HG03139 (cell line): ENCODE data around the gene PLCXD3.
"Not testable (repeated sequence)": the region's sequence is repeated elsewhere in the genome, so short reads cannot be mapped to it uniquely, and the experiment has no call there.

ENCODE experiments used
- ATAC-seq: cut with Tn5 transposase; IDR thresholded peaks from one replicate; pipeline ENCODE4 v1.9.1; 2021; ENCODE audit not compliant: unreplicated experiment

Gene PLCXD3

GRCh38 chr5:41493490-41494126, 16.8 kb downstream of the PLCXD3 start:
- not testable (repeated sequence) for ATAC-seq

GRCh38 chr5:41485533-41485932, 24.9 kb downstream of the PLCXD3 start:
- no peak for ATAC-seq

- no peak for ATAC-seq
These were observed 27.7 kb downstream of the PLCXD3 start for GRCh38 chr5:41482715-41483114.

GRCh38 chr5:41482173-41482572, 28.2 kb downstream of the PLCXD3 start:
- no peak for ATAC-seq

- ATAC-seq: not testable (repeated sequence)
These were observed 38.7 kb downstream of the PLCXD3 start for GRCh38 chr5:41471571-41472208.

- no peak for ATAC-seq
These were observed 44.8 kb downstream of the PLCXD3 start for GRCh38 chr5:41465493-41466171.

- no peak for ATAC-seq
These were observed 50.8 kb downstream of the PLCXD3 start for GRCh38 chr5:41459557-41459956.

- ATAC-seq: no peak
These were observed 53.3 kb downstream of the PLCXD3 start for GRCh38 chr5:41457094-41457493.

- no peak for ATAC-seq
These were observed 57.9 kb downstream of the PLCXD3 start for GRCh38 chr5:41452506-41452905.

GRCh38 chr5:41447650-41448510, 62.5 kb downstream of the PLCXD3 start:
- ATAC-seq: no peak

GRCh38 chr5:41445937-41446563, 64.4 kb downstream of the PLCXD3 start:
- no peak for ATAC-seq

GRCh38 chr5:41435276-41435675, 75.1 kb downstream of the PLCXD3 start:
- no peak for ATAC-seq

- no peak for ATAC-seq
These were observed 76.7 kb downstream of the PLCXD3 start for GRCh38 chr5:41433552-41434181.

- no peak for ATAC-seq
These were observed 77.7 kb downstream of the PLCXD3 start for GRCh38 chr5:41432481-41433253.

- no peak for ATAC-seq
These were observed 82.9 kb downstream of the PLCXD3 start for GRCh38 chr5:41427505-41427904.

- no peak for ATAC-seq
These were observed 84.7 kb downstream of the PLCXD3 start for GRCh38 chr5:41425736-41426135.

- no peak for ATAC-seq
These were observed 89.8 kb downstream of the PLCXD3 start for GRCh38 chr5:41420492-41421067.

- ATAC-seq: no peak
These were observed 92.0 kb downstream of the PLCXD3 start for GRCh38 chr5:41418220-41419031.
